ENCODE measurements around the gene BCL2. TPM values are rescaled to one million over a fixed set of nuclear protein-coding genes. Genes with fewer than 3 reads are reported as not detected.
A peak's percentile ranks its signal among the peaks of the same experiment; 100 is the strongest.

The BCL2 gene
- polyA plus RNA-seq, 1 of the 3 experiments (the other 2 are of a cell fraction) = 1.5 TPM

DNA sequence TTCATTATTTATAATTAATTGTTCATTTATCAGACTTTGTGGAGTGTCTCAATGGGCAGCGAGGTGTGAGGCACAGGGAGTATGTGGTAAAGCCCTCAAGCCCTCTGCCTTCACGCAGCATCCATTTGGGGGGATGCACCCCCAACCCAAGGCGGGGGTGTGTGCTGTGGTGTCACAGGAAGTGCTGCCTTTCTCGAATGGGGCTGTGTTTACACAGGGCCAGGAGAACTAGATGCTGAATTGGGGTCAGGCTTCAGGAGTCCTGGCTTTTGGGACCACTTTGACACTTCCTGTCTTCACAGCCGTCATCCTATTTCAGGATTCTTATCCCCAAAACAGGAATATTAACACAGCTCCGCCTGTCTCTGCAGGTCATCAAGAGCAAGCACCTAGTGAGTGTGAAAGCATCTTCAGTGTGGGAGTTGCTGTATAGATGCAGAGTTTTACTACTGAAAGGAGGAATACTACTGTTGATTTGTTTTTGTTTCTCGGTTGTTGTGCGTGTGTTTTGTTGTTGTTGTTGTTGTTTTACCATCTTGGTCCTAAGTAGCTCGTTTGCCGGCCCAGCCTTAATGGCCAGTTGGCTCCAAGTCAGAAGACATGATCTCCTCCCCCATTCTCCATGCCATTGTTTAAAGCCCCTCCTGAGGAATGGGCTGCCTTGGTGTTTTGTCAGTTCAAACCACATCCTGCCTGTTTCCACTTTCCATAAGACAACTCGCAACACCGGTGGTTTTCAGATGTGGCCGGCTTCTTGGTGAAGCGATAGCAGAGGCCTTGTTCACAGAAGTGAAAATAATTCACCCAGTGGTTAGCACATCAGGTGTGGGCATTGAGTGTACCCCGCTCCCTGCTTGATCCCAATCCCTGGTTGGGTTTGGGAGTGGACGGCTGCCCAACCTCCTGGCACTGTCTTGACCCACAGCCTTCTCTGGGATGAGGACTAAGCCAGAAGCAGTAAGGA lies 221.3 kb downstream of the BCL2 start:
- TF ChIP-seq CHD2 (IDR thresholded peaks at IDR 0.05; ENCODE audit: low read length, partially characterized antibody) (no peak), MEF2A (IDR thresholded peaks at IDR 0.05; ENCODE audit: borderline replicate concordance, low read depth) (no peak), JUND (IDR thresholded peaks at IDR 0.05) (no peak), ELF1 (IDR thresholded peaks at IDR 0.05) (no peak), FOSL2 (IDR thresholded peaks at IDR 0.05; ENCODE audit: borderline replicate concordance, low read depth) (no peak), IRF3 (IDR thresholded peaks at IDR 0.05; ENCODE audit: low read depth, low read length) (no peak), RAD21 (IDR thresholded peaks at IDR 0.05; ENCODE audit: low read length) (no peak), USF2 (IDR thresholded peaks at IDR 0.05; ENCODE audit: borderline replicate concordance, low read depth, low read length) (no peak), TAF1 (IDR thresholded peaks at IDR 0.05; ENCODE audit: borderline replicate concordance, low read depth, low read length) (no peak), FOXM1 (IDR thresholded peaks at IDR 0.05; ENCODE audit: low read depth) (no peak), RCOR1 (IDR thresholded peaks at IDR 0.05; ENCODE audit: low read length) (no peak), TEAD4 (IDR thresholded peaks at IDR 0.05; ENCODE audit: borderline replicate concordance, insufficient read depth) (no peak), SMC3 (IDR thresholded peaks at IDR 0.05; ENCODE audit: low read depth, low read length) (no peak)
- no peak overlapping the region for H2AFZ ChIP-seq (ENCODE audit: low read depth)
- no peaks in the 10 kb centered on the region for H3K9me2 ChIP-seq
- CTCF ChIA-PET = no interaction called here
- no peaks in the 10 kb centered on the region for H3F3A ChIP-seq (replicated peaks; ENCODE audit: insufficient read depth)
- no peak overlapping the region for H3K4me2 ChIP-seq
- H3K9ac ChIP-seq = no peak overlapping the region
- DNase-seq = no peak
- H4K20me1 ChIP-seq (ENCODE audit: insufficient read depth) = no peaks in the 10 kb centered on the region
- H3K9me3 ChIP-seq = no peaks in the 10 kb centered on the region
- 76% methylated on average over 14 of the region's 16 CpGs for WGBS (ENCODE audit: low lambda C conversion rate)
- H3K4me3 ChIP-seq (ENCODE audit: low read depth in 2 of 2, low read length in 1 of 2) = no peak overlapping the region
- no peaks in the 10 kb centered on the region for H3K79me2 ChIP-seq (ENCODE audit: insufficient read depth)
- H3K36me3 ChIP-seq (replicated peaks in 1 of 2; ENCODE audit: control insufficient read depth in 1 of 2, insufficient read depth in 2 of 2, low read length in 1 of 2) = no peaks in the 10 kb centered on the region
- no peaks in the 10 kb centered on the region; the same call in 1 of the 2 replicates for H3K27me3 ChIP-seq (ENCODE audit: insufficient read depth)
- POLR2A ChIA-PET = no interaction called here
- H3K4me1 ChIP-seq (ENCODE audit: control insufficient read depth in 1 of 2, insufficient read depth in 2 of 2, low read depth in 1 of 2, low read length in 1 of 2) = peaks cover 0 to 19% of the 10 kb centered on the region in 2 experiments; a peak in 2 of 4 replicates
- peak overlapping the region in 1 of 2 experiments; percentile 82; a peak in 2 of 4 replicates for H3K27ac ChIP-seq (ENCODE audit: low read depth in 2 of 2, low read length in 1 of 2)

- peaks cover 0 to 19% of the 10 kb centered on the region in 2 experiments; a peak in 2 of 4 replicates for H3K4me1 ChIP-seq (ENCODE audit: control insufficient read depth in 1 of 2, insufficient read depth in 2 of 2, low read depth in 1 of 2, low read length in 1 of 2)
- H3K79me2 ChIP-seq (ENCODE audit: insufficient read depth) = no peaks in the 10 kb centered on the region
- no peak for DNase-seq
- H3K27ac ChIP-seq (ENCODE audit: low read depth in 2 of 2, low read length in 1 of 2) = peak overlapping the region in 1 of 2 experiments; percentile 82; a peak in 2 of 4 replicates
- ChIA-PET POLR2A (no interaction called here), CTCF (interaction anchor here (2.1 kb wide), 1 partner anchor 19 kb away, joined by 8 read pairs; no protein-coding TSS in a partner anchor)
- no peaks in the 10 kb centered on the region for H3K9me2 ChIP-seq
- TF ChIP-seq EP300 (IDR thresholded peaks at IDR 0.05; ENCODE audit: borderline replicate concordance in 1 of 2, low read depth in 1 of 2, low read length in 1 of 2) (peak in 1 of 2 experiments; percentile 34; a peak in 1 of 4 replicates), FOSL2 (IDR thresholded peaks at IDR 0.05; ENCODE audit: borderline replicate concordance, low read depth) (no peak)
- no peak overlapping the region for H3K4me2 ChIP-seq
- no peaks in the 10 kb centered on the region for H3K9me3 ChIP-seq
- no peaks in the 10 kb centered on the region for H3F3A ChIP-seq (replicated peaks; ENCODE audit: insufficient read depth)
- H2AFZ ChIP-seq (ENCODE audit: low read depth) = no peak overlapping the region
- no peaks in the 10 kb centered on the region for H3K36me3 ChIP-seq (replicated peaks in 1 of 2; ENCODE audit: control insufficient read depth in 1 of 2, insufficient read depth in 2 of 2, low read length in 1 of 2)
- H4K20me1 ChIP-seq (ENCODE audit: insufficient read depth) = no peaks in the 10 kb centered on the region
- H3K9ac ChIP-seq = no peak overlapping the region
- H3K4me3 ChIP-seq (ENCODE audit: low read depth in 2 of 2, low read length in 1 of 2) = no peak overlapping the region
- 42% methylated on average over 10 of the region's 10 CpGs for WGBS (ENCODE audit: low lambda C conversion rate)
- no peaks in the 10 kb centered on the region; the same call in 1 of the 2 replicates for H3K27me3 ChIP-seq (ENCODE audit: insufficient read depth)
These were observed 222.4 kb downstream of the BCL2 start for GRCh38 chr18:63097178-63097577.

Measured in SK-N-SH (cell line).